RPMI7951 (cell line): ENCODE results near the gene JAZF1. TPM values are rescaled to one million over a fixed set of nuclear protein-coding genes. Genes with fewer than 3 reads are reported as not detected.
A peak's percentile ranks its signal among the peaks of the same experiment; 100 is the strongest.
"Not testable (repeated sequence)": the region's sequence is repeated elsewhere in the genome, so short reads cannot be mapped to it uniquely, and the experiment has no call there.

Experiments
- DNase-seq: peaks from one replicate; pipeline ENCODE4 v3.0.0-alpha.2; 2012; ENCODE audit warnings: low read depth
- total RNA-seq: library from RNA; depleted of rRNA; stranded (reverse); fragments of >200 nt; shearing (Covaris generic); gene quantifications from 2 replicates; pipeline ENCODE4 v1.2.3, GENCODE V29; 2014

JAZF1 gene
- total RNA-seq, 1 experiment from 2014 or later: 11.3 TPM

DNA sequence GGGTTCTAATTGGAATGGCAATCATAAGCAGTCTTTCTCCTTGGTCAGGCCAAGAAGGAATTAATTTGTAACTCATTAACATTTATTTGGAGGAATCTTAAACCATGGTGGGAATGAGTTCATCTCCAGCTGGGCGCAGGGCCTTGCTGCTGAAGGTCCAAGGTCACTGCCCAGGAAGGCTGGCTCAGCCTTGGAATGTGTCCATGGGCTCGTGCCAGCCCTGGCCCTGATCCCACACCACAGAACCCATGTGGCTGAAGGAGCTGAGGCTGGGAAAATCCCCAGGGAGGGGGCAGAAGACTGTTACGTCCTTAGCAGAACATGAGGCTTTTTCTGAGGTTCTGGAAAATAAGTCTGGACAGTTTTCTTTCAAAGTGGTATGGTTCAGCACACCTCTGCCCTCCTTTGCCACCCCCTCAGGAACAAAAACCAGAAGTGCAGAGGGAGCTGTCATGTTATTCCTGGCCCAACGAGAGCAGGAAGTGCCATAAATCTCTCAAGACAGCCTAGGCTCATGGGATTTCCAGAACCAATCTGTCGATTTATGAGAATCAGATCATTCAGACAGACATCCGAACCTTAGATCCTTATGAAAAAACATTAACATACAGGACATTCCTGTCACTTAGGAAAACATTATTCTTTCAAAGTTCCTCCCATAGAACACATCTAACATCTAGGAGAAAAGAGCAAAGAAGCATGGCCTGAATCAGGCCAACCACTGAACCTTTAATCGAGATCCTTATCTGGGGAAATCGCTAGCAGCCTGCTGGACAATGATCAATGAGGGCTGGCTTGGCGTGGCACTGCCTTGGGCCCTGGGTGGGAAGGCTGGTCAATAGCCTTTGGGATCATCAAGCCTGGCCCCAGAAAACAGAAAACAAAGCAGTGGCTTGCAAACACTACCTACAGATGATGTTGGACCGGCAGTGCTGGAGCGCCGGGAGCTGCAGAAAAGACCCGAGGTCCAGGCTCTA is 306.3 kb downstream of the JAZF1 start:
- DNase-seq: peak; percentile 85

GRCh38 chr7:27872356-27873275 is 308.0 kb downstream of the JAZF1 start:
- no peak for DNase-seq

DNA sequence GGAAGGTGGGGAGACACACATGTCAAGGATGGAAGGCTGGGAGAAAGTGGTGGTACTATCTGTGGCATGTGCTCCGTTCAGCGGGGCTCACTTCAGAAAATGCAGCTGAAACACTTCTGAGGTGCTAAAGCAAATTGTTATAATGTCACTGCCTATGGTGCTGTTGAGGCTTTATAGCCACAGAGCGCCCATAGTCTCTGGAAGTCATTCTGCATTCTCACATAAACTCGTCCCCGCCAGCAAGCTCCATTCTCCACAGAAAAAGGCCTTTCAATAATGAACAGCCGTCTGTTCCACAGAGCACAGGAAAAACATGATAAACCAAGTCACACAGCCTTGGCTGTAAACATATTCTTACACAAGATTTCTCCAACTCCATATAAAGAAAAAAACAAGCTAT is 308.7 kb downstream of the JAZF1 start:
- no peak for DNase-seq

- no peak for DNase-seq
Observed at GRCh38 chr7:27871086-27871485, 309.5 kb downstream of the JAZF1 start.

GRCh38 chr7:27870595-27870994 is 310.0 kb downstream of the JAZF1 start:
- no peak for DNase-seq

- DNase-seq: no peak
Observed at GRCh38 chr7:27869056-27869455, 311.5 kb downstream of the JAZF1 start.

- DNase-seq: peak; percentile 80
Observed at GRCh38 chr7:27868131-27868550, 312.5 kb downstream of the JAZF1 start.

DNA sequence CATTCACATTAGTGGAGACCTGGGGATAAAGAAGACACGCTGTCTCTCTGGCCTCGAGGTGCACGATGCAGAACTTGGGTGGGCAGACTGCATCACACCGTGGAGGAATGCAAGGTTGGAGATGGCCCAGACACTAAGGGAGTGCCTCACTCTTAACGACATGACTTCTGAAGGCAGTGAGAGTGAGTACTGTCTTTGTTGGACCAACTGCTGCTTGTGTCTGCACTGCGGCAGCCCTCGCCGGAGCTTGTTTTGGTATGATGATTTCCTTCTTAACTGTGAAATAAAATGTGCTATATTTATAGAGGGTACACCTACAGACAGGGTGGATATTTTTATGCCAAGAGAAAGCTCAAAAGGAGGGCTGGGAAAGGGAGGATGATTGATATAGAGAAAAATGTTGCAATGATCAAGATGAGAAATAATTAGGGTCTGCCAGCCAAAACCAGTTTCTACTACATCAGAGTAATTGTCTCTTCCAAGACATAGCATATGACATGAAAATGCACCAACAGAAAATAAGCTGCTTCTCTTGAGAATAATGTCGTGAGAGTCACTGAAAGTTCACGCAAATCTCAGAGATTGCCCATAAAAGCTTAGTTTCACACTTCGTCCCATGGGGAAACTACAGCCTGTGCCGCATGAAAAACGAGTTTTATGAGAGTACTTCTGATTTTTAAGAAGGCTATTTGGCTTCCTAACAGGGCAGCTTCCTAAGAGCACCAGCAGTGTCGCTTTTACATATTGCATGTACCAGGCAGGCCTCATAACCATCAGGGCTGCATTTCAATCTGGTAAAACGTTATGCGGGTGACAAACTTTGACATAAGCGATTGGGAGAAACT is 313.5 kb downstream of the JAZF1 start:
- no peak for DNase-seq

- DNase-seq: no peak
Observed at GRCh38 chr7:27866256-27866655, 314.3 kb downstream of the JAZF1 start.

GRCh38 chr7:27863880-27864279 is 316.7 kb downstream of the JAZF1 start:
- DNase-seq: no peak

DNA sequence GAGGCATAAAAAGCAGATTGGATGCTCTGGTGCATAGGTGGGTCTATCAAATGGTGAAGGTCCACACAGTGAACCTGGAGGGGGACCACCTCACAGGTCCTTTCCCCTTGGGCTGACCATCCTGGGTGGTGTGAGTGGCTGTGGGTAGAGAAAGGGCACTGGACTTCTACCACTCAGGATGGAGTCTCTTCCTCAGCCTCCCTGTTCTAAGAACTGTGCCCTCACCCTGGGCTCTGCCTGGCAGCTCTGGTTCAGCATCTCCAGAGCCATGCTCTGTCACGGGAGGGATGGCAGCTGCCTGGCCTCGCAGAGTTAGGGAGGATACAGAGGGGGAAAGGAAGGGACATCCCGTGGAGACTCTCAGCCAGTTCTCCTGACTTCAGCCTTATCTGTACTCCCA is 318.8 kb downstream of the JAZF1 start:
- no peak for DNase-seq

DNA sequence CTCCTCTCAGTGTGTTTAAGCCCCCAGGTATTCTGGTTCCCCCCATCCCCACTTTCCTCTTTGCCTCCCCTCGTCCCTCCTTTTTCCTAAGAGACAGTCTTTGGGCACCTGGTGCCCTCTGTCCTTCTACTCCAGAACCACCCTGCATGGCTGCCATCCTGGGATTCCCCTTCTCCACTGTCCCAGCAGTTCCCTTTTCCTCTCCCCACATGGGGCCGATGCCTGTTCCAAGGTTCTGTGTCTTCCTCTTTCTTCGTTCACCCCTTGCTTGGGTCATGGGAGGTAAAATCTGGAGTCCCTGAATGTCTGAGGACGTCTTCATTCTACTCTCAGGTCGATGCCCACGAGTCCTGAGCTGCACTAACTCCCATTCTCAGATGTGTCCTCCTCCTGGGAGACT is 319.8 kb downstream of the JAZF1 start:
- DNase-seq: no peak

- DNase-seq: not testable (repeated sequence)
Observed at GRCh38 chr7:27856703-27857485, 323.7 kb downstream of the JAZF1 start.

DNA sequence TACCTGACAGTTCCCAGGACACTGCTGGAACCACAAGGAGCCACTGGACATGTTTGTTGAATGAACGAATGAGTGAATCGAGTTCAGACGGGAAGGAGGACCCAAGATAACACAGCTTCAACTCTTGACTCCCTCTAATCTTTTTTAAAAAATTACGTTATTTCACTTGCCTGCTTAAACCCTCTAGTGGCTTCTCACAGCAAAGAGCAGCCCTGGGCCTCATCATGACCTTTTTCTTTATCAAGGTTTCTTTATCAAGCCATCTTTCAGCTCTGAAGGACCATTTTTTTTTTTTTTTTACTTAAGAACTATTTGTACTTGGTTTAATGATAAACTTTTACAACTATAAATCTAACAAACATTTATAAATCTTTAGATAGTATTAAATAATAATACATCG is 330.1 kb downstream of the JAZF1 start:
- no peak for DNase-seq

- no peak for DNase-seq
Observed at GRCh38 chr7:27846388-27846787, 334.2 kb downstream of the JAZF1 start.

DNA sequence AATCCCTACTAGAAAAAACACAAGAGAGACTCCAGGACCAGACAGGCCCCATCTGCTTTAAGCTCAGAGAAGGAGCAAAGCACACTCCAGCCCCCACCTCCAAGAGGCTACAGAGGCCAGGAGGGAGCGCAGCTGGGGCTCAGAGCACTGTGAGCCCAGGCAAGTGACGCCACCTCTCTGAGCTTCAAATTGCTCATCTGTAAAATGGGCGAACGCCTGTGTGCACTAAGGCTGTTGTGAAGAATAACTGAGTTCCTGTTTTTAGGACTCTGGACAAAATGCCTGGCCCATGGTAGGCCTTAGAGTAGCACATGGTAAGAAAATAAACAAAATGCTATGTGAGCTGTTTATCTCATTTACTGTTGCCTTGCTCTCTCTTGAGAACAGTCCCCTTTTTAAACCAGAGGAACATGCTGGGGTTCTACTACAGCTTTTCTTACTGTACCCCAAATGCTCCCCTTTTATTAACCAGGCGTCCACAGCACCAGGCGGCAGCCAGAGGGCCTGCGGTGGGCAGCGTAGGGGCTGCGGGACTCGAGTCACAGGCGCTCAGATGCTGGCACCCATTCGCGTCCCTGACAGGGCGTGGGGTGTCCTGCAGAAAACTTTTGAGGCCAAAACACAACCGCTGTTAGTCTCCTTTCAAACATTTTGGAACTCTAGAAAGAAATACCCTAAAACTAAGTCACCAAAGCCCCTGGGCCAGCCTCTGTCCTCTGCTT is 336.9 kb downstream of the JAZF1 start:
- DNase-seq: no peak

DNA sequence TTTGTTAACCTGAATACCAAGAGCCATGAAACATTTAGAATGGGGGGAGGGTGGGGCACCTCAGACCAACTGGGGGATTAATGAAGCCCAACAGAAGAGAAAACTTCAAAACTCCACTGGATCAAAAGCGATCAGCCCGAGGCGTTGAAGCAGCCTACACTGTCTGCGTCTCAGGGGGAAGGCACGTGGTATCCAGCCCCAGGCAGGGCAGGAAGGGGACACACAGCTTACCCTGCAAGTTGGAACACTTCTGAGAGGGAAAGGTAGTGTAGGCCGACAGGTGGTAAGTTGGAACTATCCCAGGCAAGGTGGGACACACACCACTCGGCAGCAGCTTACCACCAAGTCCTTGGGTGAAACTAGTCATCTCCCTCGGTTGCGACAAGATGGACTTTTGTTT is 337.7 kb downstream of the JAZF1 start:
- no peak for DNase-seq

GRCh38 chr7:27842094-27842692 is 338.4 kb downstream of the JAZF1 start:
- DNase-seq: no peak

GRCh38 chr7:27840760-27841364 is 339.7 kb downstream of the JAZF1 start:
- DNase-seq: no peak
